Middle frontal gyrus (tissue), 1 donor: ENCODE measurements around the gene XPNPEP2.
"Not testable (repeated sequence)": the region's sequence is repeated elsewhere in the genome, so short reads cannot be mapped to it uniquely, and the experiment has no call there.

ENCODE experiments used
- DNase-seq: peaks from one replicate; pipeline ENCODE4 v3.0.0-alpha.2; 2015; ENCODE audit warnings: low spot score; ENCODE audit errors: extremely low spot score

The XPNPEP2 gene

DNA sequence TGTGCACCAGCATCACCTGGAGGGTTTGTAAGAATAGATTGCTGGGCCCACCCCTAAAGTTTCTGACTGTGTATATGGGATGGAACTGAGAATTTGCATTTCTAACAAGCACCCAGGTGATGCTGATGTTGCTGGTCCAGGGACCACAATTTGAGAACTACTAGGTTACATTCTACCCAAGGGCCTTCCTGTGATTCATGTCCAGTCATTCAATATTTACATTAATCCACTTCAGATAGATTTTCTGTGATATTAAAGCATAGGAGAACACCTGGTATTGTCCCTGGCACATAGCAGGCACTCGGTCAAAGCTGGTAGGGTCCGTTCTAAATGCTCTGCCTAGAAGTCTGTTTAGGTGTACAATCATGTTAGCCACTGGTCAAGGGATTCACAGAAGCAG is 19.5 kb upstream of the XPNPEP2 start:
- DNase-seq, result no peak

GRCh38 chrX:129719931-129720530 is 18.7 kb upstream of the XPNPEP2 start:
- no peak for DNase-seq

DNA sequence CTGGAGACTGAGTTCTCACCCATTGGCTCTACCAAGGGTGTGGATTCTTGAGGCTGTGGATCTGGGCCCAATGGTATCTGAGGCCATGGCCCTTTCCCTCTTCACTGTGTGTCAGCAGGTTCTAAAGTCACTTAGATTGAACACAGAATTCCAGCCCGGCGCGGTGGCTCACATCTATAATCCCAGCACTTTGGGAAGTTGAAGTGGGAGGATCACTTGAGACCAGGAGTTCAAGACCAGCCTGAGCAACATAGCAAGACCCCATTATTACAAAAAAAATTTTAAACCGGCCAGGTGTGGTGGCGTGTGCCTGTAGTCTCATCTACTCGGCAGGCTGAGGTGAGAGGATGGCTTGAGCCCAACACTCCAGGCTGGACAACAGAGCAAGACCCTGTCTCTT is 18.0 kb upstream of the XPNPEP2 start:
- no peak for DNase-seq

DNA sequence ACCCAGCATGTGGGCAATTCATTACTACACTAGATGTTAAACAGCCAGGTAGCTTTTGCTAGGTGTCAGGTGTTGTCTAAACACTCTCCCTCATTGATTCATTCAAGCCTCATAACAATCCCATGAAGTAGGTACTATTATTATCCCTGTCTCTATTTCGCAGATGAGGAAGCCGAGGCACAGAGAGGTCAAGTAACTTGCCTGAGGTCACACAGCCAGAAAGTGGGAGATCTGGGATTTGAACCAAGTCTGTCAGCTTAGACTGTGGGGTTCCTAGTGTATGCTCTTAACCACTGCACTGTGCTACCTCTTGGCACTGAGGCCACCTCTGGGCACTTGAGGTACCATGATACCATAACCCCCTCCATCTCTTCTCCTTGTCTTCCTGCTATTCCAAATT is 17.4 kb upstream of the XPNPEP2 start:
- DNase-seq, result no peak

- DNase-seq, result no peak
Measured at GRCh38 chrX:129721870-129722269, 16.9 kb upstream of the XPNPEP2 start.

GRCh38 chrX:129723511-129723910 is 15.3 kb upstream of the XPNPEP2 start:
- no peak for DNase-seq

DNA sequence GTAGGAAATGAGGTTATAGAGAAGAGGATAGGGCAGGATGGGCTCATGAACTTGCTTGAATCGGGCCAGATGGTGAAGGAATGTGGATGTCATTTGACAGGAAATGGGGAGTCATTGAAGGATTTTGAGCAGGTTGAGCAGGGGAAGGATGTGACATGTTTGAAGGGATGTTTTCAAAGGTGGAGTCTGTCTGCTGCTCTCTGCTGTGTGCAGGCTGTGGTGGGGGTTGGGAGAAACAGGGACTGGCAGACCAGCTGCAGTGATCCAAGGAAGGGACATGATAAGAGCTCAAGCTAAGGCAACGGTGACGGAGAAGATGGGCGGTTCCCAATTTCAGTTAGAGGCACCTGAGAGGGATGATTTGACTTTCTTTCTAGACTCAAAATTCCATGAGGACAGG is 14.0 kb upstream of the XPNPEP2 start:
- no peak for DNase-seq

DNA sequence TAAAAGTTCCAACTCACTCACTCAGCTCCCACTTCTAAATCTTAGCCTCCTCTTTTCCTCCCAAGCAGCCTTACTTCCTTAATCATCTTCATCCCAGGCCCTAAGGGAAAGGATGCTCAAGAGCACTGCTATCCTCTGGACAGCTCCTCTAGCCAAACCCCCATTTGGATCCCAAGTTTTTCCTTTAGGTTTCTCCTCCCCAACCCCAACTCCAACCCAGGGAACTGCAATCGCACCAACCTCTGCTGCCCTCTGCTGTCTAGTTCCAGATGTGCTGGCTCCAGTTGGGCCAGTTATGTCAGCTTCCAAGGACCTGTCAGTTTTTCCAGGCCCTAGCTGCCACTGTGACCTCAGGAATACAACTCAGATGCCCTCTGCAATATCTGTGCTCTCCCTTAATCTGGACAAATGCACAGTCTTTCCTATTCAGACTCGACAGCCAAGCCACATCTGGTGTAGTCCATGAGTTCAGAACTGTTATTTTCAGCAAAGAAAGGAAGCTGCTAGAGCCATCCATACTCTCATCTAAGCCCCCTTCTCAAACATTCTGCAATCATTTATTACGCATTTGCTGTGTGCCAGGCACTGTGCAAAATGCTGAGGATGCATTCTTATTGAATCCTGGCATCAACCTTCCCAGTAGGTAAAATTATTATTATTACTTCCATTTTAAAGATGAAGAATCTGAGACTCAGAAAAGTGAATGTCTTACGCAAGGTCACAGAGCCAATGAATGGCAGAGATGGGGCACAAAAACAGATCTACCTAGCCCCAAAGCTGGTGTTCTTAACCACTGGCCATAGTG is 12.3 kb upstream of the XPNPEP2 start:
- DNase-seq, result no peak

DNA sequence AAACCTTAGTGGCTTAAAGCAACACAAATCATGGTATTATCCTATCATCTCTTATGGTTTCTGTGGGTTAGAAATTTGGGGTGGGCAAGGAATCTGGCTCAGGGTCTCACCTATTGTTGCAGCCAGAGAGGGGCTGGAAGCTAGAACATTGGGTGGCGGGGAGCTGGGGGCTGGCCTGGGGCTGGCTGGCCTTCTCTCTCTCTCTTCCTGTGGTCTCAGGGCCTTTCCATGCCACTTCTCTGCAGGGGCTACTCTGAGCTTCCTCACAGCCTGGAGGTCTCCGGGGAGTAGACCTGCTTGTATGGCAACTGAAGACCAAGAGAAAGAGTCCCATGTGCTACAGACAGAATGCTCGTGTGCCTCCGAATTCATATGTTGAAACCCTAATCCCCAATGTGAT is 10.7 kb upstream of the XPNPEP2 start:
- DNase-seq, result no peak

GRCh38 chrX:129731228-129731627 is 7.6 kb upstream of the XPNPEP2 start:
- no peak for DNase-seq

- DNase-seq, result no peak
Measured at GRCh38 chrX:129732857-129733256, 5.9 kb upstream of the XPNPEP2 start.

GRCh38 chrX:129733335-129733734 is 5.4 kb upstream of the XPNPEP2 start:
- no peak for DNase-seq

GRCh38 chrX:129736491-129736890 is 2.3 kb upstream of the XPNPEP2 start:
- no peak for DNase-seq

DNA sequence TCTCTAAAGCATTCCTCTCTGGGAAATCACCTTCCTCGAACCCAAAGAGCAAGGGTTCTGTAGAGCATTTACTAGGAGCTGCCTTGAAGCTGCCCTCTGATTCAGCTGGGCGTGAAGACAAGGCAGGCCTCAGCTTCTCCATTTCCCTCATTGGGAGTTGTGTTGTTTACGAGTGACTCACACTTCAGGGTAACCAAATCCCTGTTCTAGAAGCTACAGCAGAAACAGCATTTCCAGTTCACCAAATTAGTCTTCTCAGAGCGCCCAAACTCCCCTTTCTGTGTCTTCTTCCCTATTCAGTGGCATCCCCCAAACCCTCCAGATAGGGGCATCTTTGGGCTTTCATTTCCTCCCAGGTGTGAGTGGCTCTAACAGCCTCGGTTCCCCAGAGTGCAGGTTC is 863 bp upstream of the XPNPEP2 start:
- no peak for DNase-seq

GRCh38 chrX:129739578-129739977 is 799 bp downstream of the XPNPEP2 start:
- no peak for DNase-seq

GRCh38 chrX:129741880-129742758 is 3.3 kb downstream of the XPNPEP2 start:
- DNase-seq, result no peak

- not testable (repeated sequence) for DNase-seq
Measured at GRCh38 chrX:129742759-129743152, 4.0 kb downstream of the XPNPEP2 start.

DNA sequence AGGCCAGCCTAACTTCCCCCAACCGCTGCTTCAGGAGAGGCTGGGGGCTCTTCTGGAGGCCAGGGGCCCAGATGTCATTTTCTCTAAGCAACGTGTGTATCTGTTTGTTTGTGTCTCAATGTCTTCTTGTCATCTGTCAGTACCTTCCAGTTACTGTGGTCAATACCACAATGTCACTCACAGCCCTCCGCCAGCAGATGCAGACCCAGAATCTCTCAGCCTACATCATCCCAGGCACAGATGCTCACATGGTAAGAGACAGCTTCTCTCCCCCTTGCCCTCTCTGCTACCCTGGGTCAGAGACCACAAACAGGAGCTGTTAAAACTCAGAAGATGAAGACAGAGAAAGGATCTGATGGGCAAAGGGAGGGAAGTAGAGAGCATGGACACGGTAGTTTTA is 5.0 kb downstream of the XPNPEP2 start:
- DNase-seq, result no peak

GRCh38 chrX:129744861-129745321 is 6.1 kb downstream of the XPNPEP2 start:
- no peak for DNase-seq

GRCh38 chrX:129746557-129747470 is 8.0 kb downstream of the XPNPEP2 start:
- DNase-seq, result no peak

GRCh38 chrX:129747533-129747932 is 8.8 kb downstream of the XPNPEP2 start:
- no peak for DNase-seq
